ENCODE data around the gene NARF. TPM values are rescaled to one million over a fixed set of nuclear protein-coding genes. Genes with fewer than 3 reads are reported as not detected.
"Not testable (repeated sequence)": the region's sequence is repeated elsewhere in the genome, so short reads cannot be mapped to it uniquely, and the experiment has no call there.

NARF gene
- total and polyA plus RNA-seq, 2 experiments from 2014 or later: 66.1 to 67.1 TPM

DNA sequence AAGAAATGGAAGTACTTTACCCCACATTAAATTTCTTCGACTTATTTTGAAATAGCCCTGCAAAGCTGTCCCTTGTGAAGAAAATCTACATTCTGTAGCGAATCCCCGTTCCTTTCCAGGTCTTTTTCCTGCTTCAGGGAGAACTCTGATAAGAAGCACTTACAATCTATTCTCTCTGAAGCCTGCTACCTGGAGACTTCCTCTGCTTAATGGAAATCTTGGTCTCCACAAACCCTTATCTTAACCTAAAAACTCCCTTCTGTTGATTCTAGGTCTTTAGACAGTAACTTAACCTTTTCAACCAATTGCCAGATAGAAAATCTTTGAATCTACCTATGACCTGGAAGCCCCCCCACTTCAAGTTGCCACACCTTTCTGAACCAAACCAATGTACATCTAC is 6.4 kb upstream of the NARF start (continued):
- TF ChIP-seq ZNF462 (CRISPR knock-in tag; IDR thresholded peaks at IDR 0.05) (no peak), NANOG (IDR thresholded peaks at IDR 0.05; ENCODE audit: borderline replicate concordance) (no peak), CREB1 (CRISPR knock-in tag; IDR thresholded peaks at IDR 0.05; ENCODE audit: low read depth) (no peak), EZH2 (IDR thresholded peaks at IDR 0.05; ENCODE audit: low read depth, unreplicated experiment) (no peak), STAT1 (IDR thresholded peaks at IDR 0.05; ENCODE audit: unreplicated experiment) (no peak)

DNA sequence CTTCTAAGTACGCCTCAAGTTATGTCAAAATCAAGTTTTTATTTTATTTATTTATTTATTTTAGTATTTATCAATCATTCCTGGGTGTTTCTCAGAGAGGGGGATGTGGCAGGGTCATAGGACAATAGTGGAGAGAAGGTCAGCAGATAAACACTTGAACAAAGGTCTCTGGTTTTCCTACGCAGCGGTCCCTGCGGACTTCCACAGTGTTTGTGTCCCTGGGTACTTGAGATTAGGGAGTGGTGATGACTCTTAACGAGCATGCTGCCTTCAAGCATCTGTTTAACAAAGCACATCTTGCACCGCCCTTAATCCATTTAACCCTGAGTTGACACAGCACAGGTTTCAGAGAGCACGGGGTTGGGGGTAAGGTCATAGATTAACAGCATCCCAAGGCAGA is 5.4 kb upstream of the NARF start:
- H3F3A ChIP-seq (replicated peaks; ENCODE audit: low read depth): peaks cover 11% of the 10 kb centered on the region; the same call in 1 of the 2 replicates
- not testable (repeated sequence) for H3K79me2 ChIP-seq (replicated peaks; ENCODE audit: insufficient read depth); H3K4me2 ChIP-seq; H3K27ac Mint-ChIP-seq; H3K27ac ChIP-seq (ENCODE audit: low read depth); H4K20me1 ChIP-seq (replicated peaks; ENCODE audit: insufficient read depth); H2AFZ ChIP-seq; H3K9me2 ChIP-seq (ENCODE audit: insufficient read depth); H3K36me3 ChIP-seq (ENCODE audit: insufficient read depth); H3K27me3 ChIP-seq (ENCODE audit: insufficient read depth); H3K4me3 Mint-ChIP-seq; H3K4me3 ChIP-seq; H3K36me3 Mint-ChIP-seq (ENCODE audit: low read depth); ATAC-seq; DNase-seq (ENCODE audit: low spot score)
- H3K4me1 ChIP-seq (ENCODE audit: insufficient read depth): peaks cover 23% of the 10 kb centered on the region
- peaks cover 39% of the 10 kb centered on the region for H3K9me3 Mint-ChIP-seq
- peaks cover 27% of the 10 kb centered on the region for H3K4me1 Mint-ChIP-seq
- H3K27me3 Mint-ChIP-seq (ENCODE audit: insufficient read depth, low read depth, poor library complexity): peaks cover 13% of the 10 kb centered on the region

- H3K36me3 Mint-ChIP-seq (ENCODE audit: low read depth): not testable (repeated sequence)
- peaks cover 27% of the 10 kb centered on the region for H3K4me1 Mint-ChIP-seq
Measured at GRCh38 chr17:82453706-82454105, 4.8 kb upstream of the NARF start.

More at GRCh38 chr17:82453706-82454105, 4.8 kb upstream of the NARF start:
- H3K79me2 ChIP-seq (replicated peaks; ENCODE audit: insufficient read depth); H3K4me3 Mint-ChIP-seq; DNase-seq (ENCODE audit: low spot score); H3K27ac Mint-ChIP-seq; H2AFZ ChIP-seq; ATAC-seq; H3K4me3 ChIP-seq; H4K20me1 ChIP-seq (replicated peaks; ENCODE audit: insufficient read depth); H3K9me2 ChIP-seq (ENCODE audit: insufficient read depth); H3K27ac ChIP-seq (ENCODE audit: low read depth); H3K4me2 ChIP-seq; H3K36me3 ChIP-seq (ENCODE audit: insufficient read depth); H3K27me3 ChIP-seq (ENCODE audit: insufficient read depth): not testable (repeated sequence)
- H3K4me1 ChIP-seq (ENCODE audit: insufficient read depth): peaks cover 23% of the 10 kb centered on the region
- Mint-ChIP-seq H3K9me3 (peaks cover 39% of the 10 kb centered on the region), H3K27me3 (ENCODE audit: insufficient read depth, low read depth, poor library complexity) (peaks cover 13% of the 10 kb centered on the region)
- peaks cover 12% of the 10 kb centered on the region; the same call in 1 of the 2 replicates for H3F3A ChIP-seq (replicated peaks; ENCODE audit: low read depth)
